SU-DHL-6 (cell line): ENCODE data around the gene BSND.
A peak's percentile ranks its signal among the peaks of the same experiment; 100 is the strongest.

Source experiments
- H2AFZ ChIP-seq: fragments of 200-600 bp; sonication (generic); 2 replicates; pipeline ENCODE4 v1.6.1; 2014; ENCODE audit warnings: low read depth, mild to moderate bottlenecking, moderate library complexity, mixed read lengths, antibody characterized with exemption, low read length; ENCODE audit not compliant: severe bottlenecking
- H3F3A ChIP-seq: fragments of 200-600 bp; shearing (Covaris generic); 2 replicates; pipeline ENCODE4 v1.6.0; 2016; ENCODE audit warnings: antibody characterized with exemption, mild to moderate bottlenecking; ENCODE audit not compliant: insufficient read depth
- H3K27ac ChIP-seq: fragments of 200-600 bp; sonication (generic); 2 replicates; pipeline ENCODE4 v1.5.1; 2016; ENCODE audit warnings: low read depth, mild to moderate bottlenecking, low read length, moderate library complexity, mixed read lengths
- H3K27me3 ChIP-seq: fragments of 200-600 bp; sonication (generic), shearing (Covaris generic); 2 replicates; pipeline ENCODE4 v1.6.0; 2014; ENCODE audit warnings: mild to moderate bottlenecking, low read length
- H3K36me3 ChIP-seq: fragments of 200-600 bp; sonication (generic); 2 replicates; pipeline ENCODE4 v1.6.1; 2014; ENCODE audit warnings: mild to moderate bottlenecking, low read length, mixed read lengths
- H3K4me2 ChIP-seq: fragments of 300-600, 200-600 bp; shearing (Covaris generic), sonication (generic); 2 replicates; pipeline ENCODE4 v1.6.0; 2014; ENCODE audit warnings: low read length, low read depth, mild to moderate bottlenecking; ENCODE audit not compliant: poor library complexity, severe bottlenecking
- H3K4me3 ChIP-seq: fragments of 200-600 bp; sonication (generic); 2 replicates; pipeline ENCODE4 v1.5.1; 2014; ENCODE audit warnings: antibody characterized with exemption, low read length, mild to moderate bottlenecking, mixed read lengths; ENCODE audit not compliant: insufficient read depth, poor library complexity, severe bottlenecking
- H3K79me2 ChIP-seq: fragments of 200-600 bp; sonication (generic); 2 replicates; pipeline ENCODE4 v1.6.1; 2014; ENCODE audit warnings: mild to moderate bottlenecking, low read length, moderate library complexity; ENCODE audit not compliant: insufficient read depth
- H3K9ac ChIP-seq: fragments of 200-600 bp; sonication (generic); 2 replicates; pipeline ENCODE4 v1.7.0; 2014; ENCODE audit warnings: mild to moderate bottlenecking, low read length
- H3K9me2 ChIP-seq: fragments of 200-600 bp; sonication (generic); replicated peaks from 2 replicates; pipeline ENCODE4 v1.6.1; 2014; ENCODE audit warnings: low read length; ENCODE audit not compliant: insufficient read depth
- H3K9me3 ChIP-seq: fragments of 200-600 bp; sonication (generic); 2 replicates; pipeline ENCODE4 v1.6.1; 2014; ENCODE audit warnings: low read length, mixed read lengths; ENCODE audit not compliant: insufficient read depth
- H4K20me1 ChIP-seq: fragments of 200-600 bp; sonication (generic); 2 replicates; pipeline ENCODE4 v1.6.1; 2014; ENCODE audit warnings: low read depth, mild to moderate bottlenecking, antibody characterized with exemption, low read length, moderate library complexity, mixed read lengths
- CTCF ChIP-seq: fragments of 200-600 bp; sonication (generic); IDR thresholded peaks from one replicate; pipeline ENCODE4 v1.5.1; 2017; ENCODE audit warnings: antibody characterized with exemption, mild to moderate bottlenecking, low read length, moderate library complexity; ENCODE audit not compliant: insufficient read depth, poor library complexity, severe bottlenecking
- EZH2phosphoT487 ChIP-seq: fragments of 200-600 bp; sonication (generic), shearing (Covaris generic); conservative IDR thresholded peaks from 2 replicates; pipeline ENCODE4 v1.6.1; 2018; ENCODE audit warnings: mild to moderate bottlenecking, antibody characterized with exemption, low read length, moderate library complexity, mixed read lengths

Gene BSND

DNA sequence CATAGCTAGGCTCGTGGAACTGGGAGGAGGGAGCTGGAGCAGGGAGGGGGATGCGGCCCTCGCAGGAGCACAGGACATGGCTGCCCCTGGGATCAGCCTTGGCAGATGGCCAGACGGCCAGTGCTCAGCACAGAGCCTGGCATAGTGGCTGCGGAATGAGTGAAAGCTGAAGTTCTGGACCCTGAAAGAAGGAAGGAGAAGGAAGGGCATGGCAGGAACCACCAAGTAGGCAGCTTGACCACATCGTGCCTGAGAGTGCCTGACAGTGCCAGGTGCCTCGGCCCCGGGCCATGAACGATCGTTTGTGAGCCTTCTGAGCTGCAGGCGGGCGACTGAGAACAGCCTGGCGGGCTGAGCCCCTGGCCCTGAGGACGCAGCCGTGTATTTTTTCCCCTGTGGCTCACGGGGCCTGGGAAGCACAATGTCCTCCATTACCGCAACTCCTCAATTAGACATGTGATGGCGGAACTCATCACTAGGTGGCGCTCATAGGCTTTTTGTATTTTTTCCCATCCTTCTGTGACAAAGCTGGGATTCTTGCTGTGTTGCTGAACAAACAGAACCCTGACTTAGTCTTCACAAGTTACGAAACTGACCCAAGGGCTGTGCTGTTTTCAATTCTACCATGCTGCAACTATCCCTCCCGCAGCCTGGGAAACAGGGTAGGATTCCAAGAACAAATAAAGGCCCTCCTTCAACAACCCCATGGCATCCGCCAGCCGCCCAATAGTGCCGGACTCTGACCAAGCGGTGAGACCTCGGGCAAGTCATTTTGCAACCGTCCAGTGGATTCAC lies 48.2 kb upstream of the BSND start:
- H3K36me3 ChIP-seq = no peaks in the 10 kb centered on the region
- H3K9ac ChIP-seq = no peak overlapping the region
- H4K20me1 ChIP-seq = no peaks in the 10 kb centered on the region
- no peaks in the 10 kb centered on the region for H3K79me2 ChIP-seq
- H2AFZ ChIP-seq = no peak overlapping the region
- H3K27me3 ChIP-seq = no peaks in the 10 kb centered on the region
- H3F3A ChIP-seq = no peaks in the 10 kb centered on the region
- TF ChIP-seq CTCF (peak; percentile 67), EZH2phosphoT487 (no peak)
- H3K9me2 ChIP-seq = no peaks in the 10 kb centered on the region
- no peak overlapping the region for H3K4me3 ChIP-seq
- no peak overlapping the region for H3K27ac ChIP-seq
- no peak overlapping the region for H3K4me2 ChIP-seq
- no peaks in the 10 kb centered on the region for H3K9me3 ChIP-seq

- TF ChIP-seq EZH2phosphoT487 (no peak), CTCF (no peak)
Observed at GRCh38 chr1:54951810-54952226, 46.9 kb upstream of the BSND start.

DNA sequence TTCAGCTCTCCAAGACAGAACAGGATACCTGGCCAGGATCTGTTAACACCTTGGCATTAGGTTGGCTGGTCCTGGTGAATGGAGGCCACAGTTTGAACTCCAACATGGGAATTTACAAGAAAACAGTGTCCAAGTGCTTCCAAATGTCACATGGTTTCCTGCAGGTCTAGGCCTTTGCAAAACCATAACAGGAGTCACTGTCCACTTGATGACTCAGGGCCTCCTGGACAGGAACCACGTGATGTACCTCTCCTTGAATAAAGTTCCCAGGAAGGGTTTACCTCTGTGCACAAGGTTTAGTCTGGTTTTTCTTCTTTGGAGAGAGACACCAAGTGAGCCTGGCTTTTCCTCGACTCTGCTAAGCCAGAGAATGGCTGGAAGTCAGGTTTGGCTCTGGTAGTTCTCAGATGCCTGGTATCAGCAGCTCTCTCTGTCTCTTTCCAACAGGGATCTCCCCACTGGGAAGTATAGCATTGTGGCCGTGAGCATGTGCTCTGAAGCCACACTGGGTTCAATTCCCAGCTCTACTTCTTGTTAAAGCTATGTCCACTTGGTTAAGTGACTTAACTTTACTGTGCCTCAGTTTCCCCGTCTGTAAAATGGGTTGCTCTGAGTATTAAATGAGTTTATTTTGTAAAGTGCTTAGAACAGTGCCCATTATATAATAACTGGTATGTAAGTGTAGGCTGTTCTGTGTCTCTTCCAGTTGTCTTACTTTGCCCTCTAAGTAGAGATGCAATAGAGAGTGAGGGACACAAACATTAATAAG lies 45.6 kb upstream of the BSND start:
- Histone ChIP-seq H3K9me2 (no peaks in the 10 kb centered on the region), H3K9me3 (0 out of 2 replicates have a peak, but pooled peaks cover 6% of the 10 kb centered on the region), H3F3A (no peaks in the 10 kb centered on the region), H3K27ac (no peak overlapping the region), H2AFZ (no peak overlapping the region), H4K20me1 (no peaks in the 10 kb centered on the region), H3K4me3 (no peak overlapping the region), H3K4me2 (no peak overlapping the region), H3K36me3 (no peaks in the 10 kb centered on the region), H3K79me2 (no peaks in the 10 kb centered on the region), H3K9ac (no peak overlapping the region), H3K27me3 (no peaks in the 10 kb centered on the region)
- TF ChIP-seq EZH2phosphoT487 (no peak), CTCF (no peak)

More at GRCh38 chr1:54951810-54952226, 46.9 kb upstream of the BSND start:
- Histone ChIP-seq H3K27ac (no peak overlapping the region), H3K9ac (no peak overlapping the region), H3K27me3 (no peaks in the 10 kb centered on the region), H3F3A (no peaks in the 10 kb centered on the region), H4K20me1 (no peaks in the 10 kb centered on the region), H3K36me3 (no peaks in the 10 kb centered on the region), H3K4me2 (no peak overlapping the region), H3K79me2 (no peaks in the 10 kb centered on the region), H3K9me2 (no peaks in the 10 kb centered on the region), H3K9me3 (no peaks in the 10 kb centered on the region), H2AFZ (no peak overlapping the region), H3K4me3 (no peak overlapping the region)
